Measurements from ENCODE around the gene TET2. TPM values are rescaled to one million over a fixed set of nuclear protein-coding genes. Genes with fewer than 3 reads are reported as not detected.

TET2 gene
- total and polyA plus RNA-seq, 2 donors from 2014 or later: 1.8 to 31.5 TPM

- no peak overlapping the region for H3K4me3 ChIP-seq (ENCODE audit: low read length in 3 of 3)
- H3K9ac ChIP-seq (ENCODE audit: low read length in 3 of 3): no peak overlapping the region
- no peak for FAIRE-seq
- intact Hi-C loops (cut with DNase I): no loop called here
- no peaks in the 10 kb centered on the region for H3K9me3 ChIP-seq (ENCODE audit: control insufficient read depth in 2 of 3, insufficient read depth in 1 of 3, low read length in 3 of 3)
- no peaks in the 10 kb centered on the region for H3K27me3 ChIP-seq (ENCODE audit: control insufficient read depth, insufficient read depth, low read length)
- no peaks in the 10 kb centered on the region for H3K36me3 ChIP-seq (ENCODE audit: control insufficient read depth in 2 of 3, insufficient read depth in 3 of 3, low read length in 3 of 3)
- no peak for DNase-seq
- no peak for TF ChIP-seq CTCF (IDR thresholded peaks at IDR 0.05; ENCODE audit: borderline replicate concordance, extremely low read depth, insufficient read depth)
- H3K27ac ChIP-seq (ENCODE audit: low read depth in 2 of 2, low read length in 2 of 2): no peak overlapping the region
- H3K4me1 ChIP-seq (ENCODE audit: control insufficient read depth in 2 of 3, insufficient read depth in 2 of 3, low read depth in 1 of 3, low read length in 3 of 3): no peaks in the 10 kb centered on the region
Observed at GRCh38 chr4:105327956-105328355, 181.3 kb downstream of the TET2 start.

- DNase-seq: no peak
- no peak overlapping the region for H3K4me3 ChIP-seq (ENCODE audit: low read length in 3 of 3)
- no peaks in the 10 kb centered on the region for H3K36me3 ChIP-seq (ENCODE audit: control insufficient read depth in 2 of 3, insufficient read depth in 3 of 3, low read length in 3 of 3)
- no peaks in the 10 kb centered on the region for H3K9me3 ChIP-seq (ENCODE audit: control insufficient read depth in 2 of 3, insufficient read depth in 1 of 3, low read length in 3 of 3)
- H3K4me1 ChIP-seq (ENCODE audit: control insufficient read depth in 2 of 3, insufficient read depth in 2 of 3, low read depth in 1 of 3, low read length in 3 of 3): no peaks in the 10 kb centered on the region
- no peak for FAIRE-seq
- intact Hi-C loops (cut with DNase I): no loop called here
- no peak overlapping the region for H3K27ac ChIP-seq (ENCODE audit: low read depth in 2 of 2, low read length in 2 of 2)
- TF ChIP-seq CTCF (IDR thresholded peaks at IDR 0.05; ENCODE audit: borderline replicate concordance, extremely low read depth, insufficient read depth): no peak
- H3K9ac ChIP-seq (ENCODE audit: low read length in 3 of 3): no peak overlapping the region
- H3K27me3 ChIP-seq (ENCODE audit: control insufficient read depth, insufficient read depth, low read length): no peaks in the 10 kb centered on the region
Observed at GRCh38 chr4:105329081-105329480, 182.4 kb downstream of the TET2 start.
